K562 (cell line): ENCODE data around the gene PDE6B.

Experiments
- CBX5 ChIP-seq: IDR thresholded peaks from 2 replicates; pipeline ENCODE4 v1.6.1; 2014; ENCODE audit warnings: low read depth, borderline replicate concordance
- CTCF ChIP-seq, 3 experiments: IDR thresholded peaks in 2 of 3; conservative IDR thresholded peaks in 1 of 3; 2 replicates each; pipeline ENCODE4 v1.5.1; 2011 to 2012; ENCODE audit warnings: low read length in 3 of 3, mild to moderate bottlenecking in 3 of 3, control low read depth in 2 of 3, improper control_type of control experiment in 1 of 3, inconsistent platforms in 1 of 3, low read depth in 1 of 3, mixed read lengths in 1 of 3, moderate library complexity in 1 of 3; ENCODE audit not compliant: insufficient read depth in 2 of 3
- FOXJ3 ChIP-seq: sonication (generic); formaldehyde crosslinking; IDR thresholded peaks from 2 replicates; pipeline ENCODE4 v1.4.0; 2020; ENCODE audit warnings: mild to moderate bottlenecking, missing genetic modification reagents
- HNRNPL ChIP-seq: fragments of 200-400 bp; formaldehyde crosslinking; IDR thresholded peaks from 2 replicates; pipeline ENCODE4 v1.6.1; 2017; ENCODE audit warnings: low read depth, mild to moderate bottlenecking, low read length
- LEF1 ChIP-seq: fragments of 450-650 bp; IDR thresholded peaks from 2 replicates; pipeline ENCODE4 v1.6.1; 2016; ENCODE audit warnings: mild to moderate bottlenecking
- MEF2A ChIP-seq: IDR thresholded peaks from 2 replicates; pipeline ENCODE4 v1.6.1; 2011; ENCODE audit warnings: low read depth, mild to moderate bottlenecking, low read length, moderate library complexity; ENCODE audit not compliant: control insufficient read depth
- NFYB ChIP-seq: IDR thresholded peaks from 2 replicates; pipeline ENCODE4 v1.6.1; 2011; ENCODE audit warnings: mild to moderate bottlenecking, moderate library complexity; ENCODE audit not compliant: insufficient read length; ENCODE audit errors: extremely low read depth
- RBM15 ChIP-seq: fragments of 200-400 bp; formaldehyde crosslinking; IDR thresholded peaks from 2 replicates; pipeline ENCODE4 v1.6.1; 2018; ENCODE audit warnings: mild to moderate bottlenecking, low read length, moderate library complexity; ENCODE audit not compliant: insufficient read depth
- RFX5 ChIP-seq: IDR thresholded peaks from 2 replicates; pipeline ENCODE4 v1.6.1; 2011; ENCODE audit warnings: low read depth, mild to moderate bottlenecking, improper control_type of control experiment, low read length
- TEAD1 ChIP-seq, 2 experiments: fragments of 450-650 bp in 1 of 2; sonication (generic) in 1 of 2; formaldehyde crosslinking; IDR thresholded peaks; 2 replicates each; pipeline versions ENCODE4 v1.4.0 to v1.8.0; 2020 to 2022; ENCODE audit warnings: mild to moderate bottlenecking in 2 of 2, missing genetic modification reagents in 1 of 2
- ZBTB2 ChIP-seq: fragments of 450-650 bp; IDR thresholded peaks from 2 replicates; pipeline ENCODE4 v1.6.1; 2016; ENCODE audit warnings: antibody characterized with exemption
- TF ChIP-seq, protein P1 (sequence below), 2 experiments: fragments of 450-650 bp in 1 of 2; IDR thresholded peaks; 2 replicates each; pipeline ENCODE4 v1.6.1; 2011 to 2017; ENCODE audit warnings: low read depth in 2 of 2, antibody characterized with exemption in 1 of 2, borderline replicate concordance in 1 of 2, low read length in 1 of 2, mild to moderate bottlenecking in 1 of 2, mixed read lengths in 1 of 2; ENCODE audit not compliant: control insufficient read depth in 1 of 2

DNA sequence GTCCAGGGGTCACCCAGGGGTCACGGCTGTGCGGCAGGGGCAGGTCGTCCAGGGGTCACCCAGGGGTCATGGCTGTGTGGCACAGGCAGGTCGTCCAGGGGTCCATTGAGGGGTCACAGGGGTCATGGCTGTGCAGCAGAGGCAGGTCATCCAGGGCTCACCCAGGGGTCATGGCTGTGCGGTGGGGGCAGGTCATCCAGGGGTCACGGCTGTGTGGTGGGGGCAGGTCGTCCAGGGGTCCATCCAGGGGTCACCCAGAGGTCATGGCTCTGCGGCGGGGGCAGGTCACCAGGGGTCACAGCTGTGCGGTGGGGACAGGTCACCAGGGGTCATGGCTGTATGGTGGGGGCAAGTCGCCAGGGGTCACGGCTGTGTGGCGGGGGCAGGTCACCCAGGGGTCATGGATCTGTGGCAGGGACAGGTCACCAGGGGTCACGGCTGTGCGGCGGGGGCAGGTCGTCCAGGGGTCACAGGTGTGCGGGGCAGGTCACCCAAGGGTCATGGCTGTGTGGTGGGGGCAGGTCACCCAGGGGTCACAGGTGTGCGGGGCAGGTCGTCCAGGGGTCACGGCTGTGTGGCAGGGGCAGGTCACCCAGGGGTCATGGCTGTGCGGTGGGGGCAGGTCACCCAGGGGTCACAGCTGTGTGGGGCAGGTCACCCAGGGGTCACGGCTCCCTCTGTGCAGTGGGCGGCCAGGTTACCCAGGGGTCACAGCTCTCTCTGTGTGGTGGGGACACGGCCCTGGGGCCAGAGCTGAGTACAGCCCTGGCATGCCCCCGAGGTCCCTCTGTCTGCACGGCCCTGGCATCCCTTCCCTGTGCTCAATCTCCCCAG is 32.7 kb downstream of the PDE6B start:
- TF ChIP-seq MEF2A (no peak), CTCF (IDR thresholded peaks at IDR 0.05 in 2 of 3, conservative IDR thresholded peaks at IDR 0.05 in 1 of 3; ENCODE audit: insufficient read depth in 2 of 3, low read depth in 1 of 3, low read length in 3 of 3) (no peak), FOXJ3 (CRISPR knock-in tag) (no peak), ZBTB2 (no peak), RFX5 (no peak), RBM15 (no peak), NFYB (no peak), CBX5 (no peak), LEF1 (no peak), TEAD1 (CRISPR knock-in tag; IDR thresholded peaks at IDR 0.05) (no peak), HNRNPL (no peak)
- TF ChIP-seq, protein P1, sequence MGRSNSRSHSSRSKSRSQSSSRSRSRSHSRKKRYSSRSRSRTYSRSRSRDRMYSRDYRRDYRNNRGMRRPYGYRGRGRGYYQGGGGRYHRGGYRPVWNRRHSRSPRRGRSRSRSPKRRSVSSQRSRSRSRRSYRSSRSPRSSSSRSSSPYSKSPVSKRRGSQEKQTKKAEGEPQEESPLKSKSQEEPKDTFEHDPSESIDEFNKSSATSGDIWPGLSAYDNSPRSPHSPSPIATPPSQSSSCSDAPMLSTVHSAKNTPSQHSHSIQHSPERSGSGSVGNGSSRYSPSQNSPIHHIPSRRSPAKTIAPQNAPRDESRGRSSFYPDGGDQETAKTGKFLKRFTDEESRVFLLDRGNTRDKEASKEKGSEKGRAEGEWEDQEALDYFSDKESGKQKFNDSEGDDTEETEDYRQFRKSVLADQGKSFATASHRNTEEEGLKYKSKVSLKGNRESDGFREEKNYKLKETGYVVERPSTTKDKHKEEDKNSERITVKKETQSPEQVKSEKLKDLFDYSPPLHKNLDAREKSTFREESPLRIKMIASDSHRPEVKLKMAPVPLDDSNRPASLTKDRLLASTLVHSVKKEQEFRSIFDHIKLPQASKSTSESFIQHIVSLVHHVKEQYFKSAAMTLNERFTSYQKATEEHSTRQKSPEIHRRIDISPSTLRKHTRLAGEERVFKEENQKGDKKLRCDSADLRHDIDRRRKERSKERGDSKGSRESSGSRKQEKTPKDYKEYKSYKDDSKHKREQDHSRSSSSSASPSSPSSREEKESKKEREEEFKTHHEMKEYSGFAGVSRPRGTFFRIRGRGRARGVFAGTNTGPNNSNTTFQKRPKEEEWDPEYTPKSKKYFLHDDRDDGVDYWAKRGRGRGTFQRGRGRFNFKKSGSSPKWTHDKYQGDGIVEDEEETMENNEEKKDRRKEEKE (IDR thresholded peaks at IDR 0.05; ENCODE audit: borderline replicate concordance in 1 of 2, control insufficient read depth in 1 of 2, low read depth in 2 of 2, low read length in 1 of 2): no peak
